HG03103 (cell line): ENCODE results near the gene LCE2D.
"Not testable (repeated sequence)": the region's sequence is repeated elsewhere in the genome, so short reads cannot be mapped to it uniquely, and the experiment has no call there.

Source experiments
- ATAC-seq: cut with Tn5 transposase; IDR thresholded peaks from one replicate; pipeline ENCODE4 v1.9.1; 2021; ENCODE audit warnings: low read depth; ENCODE audit not compliant: unreplicated experiment

Gene LCE2D

GRCh38 chr1:152685823-152686222 is 22.6 kb downstream of the LCE2D start, which contains the start of gene LCE2B:
Gene LCE2B (plus strand): TSS chr1:152686123. CDS start chr1:152686844, 721 bp downstream.
- ATAC-seq: not testable (repeated sequence)

DNA sequence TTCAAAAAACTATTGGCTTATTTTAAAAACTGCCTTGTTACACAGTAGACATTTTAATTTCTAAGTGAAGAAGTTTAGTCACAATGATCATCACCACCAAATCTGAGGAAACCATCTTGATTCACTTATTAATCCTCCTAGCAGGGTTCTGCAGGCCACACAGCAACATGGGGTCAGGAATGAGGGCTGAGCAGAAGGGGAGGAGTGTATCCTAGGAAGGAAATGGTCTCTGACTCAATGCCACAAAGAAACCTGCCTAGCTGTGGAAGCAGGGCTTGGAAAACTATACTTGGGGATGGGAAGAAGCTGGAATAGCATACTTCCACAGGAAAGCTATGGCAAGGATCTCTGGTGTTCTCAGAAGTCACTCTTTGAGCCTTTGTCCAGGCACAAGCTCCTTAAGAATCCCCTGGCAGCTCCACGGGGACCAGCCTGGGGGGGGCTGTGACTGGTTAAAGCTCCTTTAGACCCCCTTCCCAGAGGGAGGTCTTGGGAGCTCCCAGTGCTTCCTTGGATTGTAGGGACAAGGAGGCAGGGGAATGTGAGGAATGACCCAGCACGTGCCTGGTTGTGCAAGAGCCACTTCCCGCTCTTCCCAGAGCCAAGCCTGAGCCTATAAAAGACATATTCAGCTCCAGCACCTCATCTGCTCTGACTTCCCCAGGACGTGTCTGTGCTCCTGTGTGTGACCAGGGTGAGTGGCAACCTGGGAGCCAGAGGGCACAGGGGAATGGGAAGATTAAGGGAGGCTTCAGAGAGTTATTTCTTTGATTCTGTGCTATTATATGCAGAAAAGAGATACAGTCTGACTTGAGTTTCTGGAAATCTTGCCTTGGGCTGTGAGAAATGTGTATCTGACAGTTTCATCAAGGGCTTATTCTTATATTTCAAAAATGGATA is 34.8 kb downstream of the LCE2D start, which contains the start of gene LCE2A:
Gene LCE2A (plus strand): TSS at position 645 of the 900 bp plus-strand sequence. CDS start 557 bp downstream, outside the sequence.
- ATAC-seq: no peak

DNA sequence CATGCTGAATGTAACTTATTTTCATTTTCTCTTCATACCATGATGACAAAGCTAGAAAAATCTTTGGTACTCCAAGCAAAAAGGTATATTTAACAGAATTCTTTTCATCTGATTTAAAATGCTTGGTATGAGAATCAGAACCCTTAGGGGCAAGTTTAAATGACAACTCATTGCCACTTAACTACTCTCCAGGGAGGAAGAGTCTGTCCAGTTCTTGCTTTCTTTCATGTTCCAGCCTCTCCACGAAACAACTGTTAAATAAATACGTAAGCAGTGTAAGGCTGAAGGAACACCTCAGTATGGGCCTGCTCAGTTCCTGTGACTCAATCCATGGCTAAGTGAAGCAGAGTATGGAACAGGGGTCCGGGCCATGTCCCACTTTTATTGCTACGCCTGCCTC is 36.6 kb downstream of the LCE2D start:
- ATAC-seq: no peak

GRCh38 chr1:152707860-152708259 is 44.7 kb downstream of the LCE2D start, which contains the start of gene LCE4A:
Gene LCE4A (plus strand): TSS chr1:152708160. CDS start chr1:152709076, 916 bp downstream.
- ATAC-seq: no peak
